Inferior parietal cortex (tissue), 1 donor: ENCODE data around the gene EFS.
"Not testable (repeated sequence)": the region's sequence is repeated elsewhere in the genome, so short reads cannot be mapped to it uniquely, and the experiment has no call there.

Experiments
- DNase-seq: peaks from one replicate; pipeline ENCODE4 v3.0.0-alpha.2; 2016; ENCODE audit errors: extremely low spot score

EFS gene

GRCh38 chr14:23399591-23399990 lies 34.6 kb upstream of the EFS start:
- no peak for DNase-seq

- DNase-seq = no peak
Measured at GRCh38 chr14:23399136-23399535, 34.2 kb upstream of the EFS start.

GRCh38 chr14:23398348-23398747 lies 33.4 kb upstream of the EFS start:
- DNase-seq = no peak

- DNase-seq = no peak
Measured at GRCh38 chr14:23396781-23397407, 31.9 kb upstream of the EFS start.

GRCh38 chr14:23396126-23396525 lies 31.2 kb upstream of the EFS start:
- DNase-seq = no peak

GRCh38 chr14:23392613-23393012 lies 27.6 kb upstream of the EFS start:
- DNase-seq = no peak

- DNase-seq = not testable (repeated sequence)
Measured at GRCh38 chr14:23389871-23390270, 24.9 kb upstream of the EFS start.

GRCh38 chr14:23389396-23389795 lies 24.4 kb upstream of the EFS start:
- no peak for DNase-seq

GRCh38 chr14:23388996-23389395 lies 24.0 kb upstream of the EFS start:
- no peak for DNase-seq

GRCh38 chr14:23387916-23388882 lies 23.2 kb upstream of the EFS start:
- DNase-seq = no peak

GRCh38 chr14:23386999-23387398 lies 22.0 kb upstream of the EFS start:
- no peak for DNase-seq

- not testable (repeated sequence) for DNase-seq
Measured at GRCh38 chr14:23386266-23386657, 21.3 kb upstream of the EFS start.

- DNase-seq = no peak
Measured at GRCh38 chr14:23385642-23386265, 20.8 kb upstream of the EFS start.

- DNase-seq = no peak
Measured at GRCh38 chr14:23385244-23385641, 20.3 kb upstream of the EFS start.

GRCh38 chr14:23384364-23385080 lies 19.6 kb upstream of the EFS start:
- DNase-seq = no peak

GRCh38 chr14:23382731-23383440 lies 17.9 kb upstream of the EFS start:
- no peak for DNase-seq

GRCh38 chr14:23382276-23382675 lies 17.3 kb upstream of the EFS start:
- no peak for DNase-seq

GRCh38 chr14:23381871-23382270 lies 16.9 kb upstream of the EFS start:
- DNase-seq = no peak

- DNase-seq = no peak
Measured at GRCh38 chr14:23380976-23381375, 16.0 kb upstream of the EFS start.

GRCh38 chr14:23380197-23380914 lies 15.4 kb upstream of the EFS start:
- no peak for DNase-seq
